Measurements from ENCODE around the gene CRIM1. TPM values are rescaled to one million over a fixed set of nuclear protein-coding genes. Genes with fewer than 3 reads are reported as not detected.

The CRIM1 gene
- total and polyA plus RNA-seq, 2 experiments from 2014 or later = 10.5 to 36.4 TPM

- no peak for TF ChIP-seq ZNF462 (CRISPR knock-in tag; IDR thresholded peaks at IDR 0.05)
- TF ChIP-seq STAT1 (IDR thresholded peaks at IDR 0.05; ENCODE audit: unreplicated experiment) = no peak
- no peak for TF ChIP-seq EZH2phosphoT487 (IDR thresholded peaks at IDR 0.05; ENCODE audit: unreplicated experiment)
- no peak for TF ChIP-seq EZH2 (IDR thresholded peaks at IDR 0.05; ENCODE audit: low read depth, unreplicated experiment)
Observed at GRCh38 chr2:36452260-36452659, 96.7 kb downstream of the CRIM1 start (continued).

GRCh38 chr2:36453652-36454051 lies 98.1 kb downstream of the CRIM1 start:
- H3K27ac ChIP-seq (ENCODE audit: low read depth) = 0 out of 2 replicates have a peak overlapping the region, but pooled peaks have one; percentile 7
- no peaks in the 10 kb centered on the region for H3K27me3 ChIP-seq (ENCODE audit: insufficient read depth)
- H4K20me1 ChIP-seq (replicated peaks; ENCODE audit: insufficient read depth) = no peaks in the 10 kb centered on the region; the same call in 1 of the 2 replicates
- Mint-ChIP-seq H3K36me3 (ENCODE audit: low read depth) (peaks cover 3% of the 10 kb centered on the region; the same call in 1 of the 3 replicates), H3K27me3 (ENCODE audit: insufficient read depth, low read depth, poor library complexity) (no peaks in the 10 kb centered on the region), H3K4me1 (peaks cover 26% of the 10 kb centered on the region; the same call in 2 of the 3 replicates), H3K27ac (no peak overlapping the region; the same call in 1 of the 2 replicates), H3K9me3 (no peaks in the 10 kb centered on the region), H3K4me3 (no peak overlapping the region)
- TF ChIP-seq EZH2phosphoT487 (IDR thresholded peaks at IDR 0.05; ENCODE audit: unreplicated experiment) = no peak
- TF ChIP-seq ZNF114 (CRISPR knock-in tag; IDR thresholded peaks at IDR 0.05) = no peak
- TF ChIP-seq ZNF462 (CRISPR knock-in tag; IDR thresholded peaks at IDR 0.05) = no peak
- no peak for TF ChIP-seq POLR2AphosphoS5 (IDR thresholded peaks at IDR 0.05; ENCODE audit: low read depth)
- no peak for TF ChIP-seq STAT1 (IDR thresholded peaks at IDR 0.05; ENCODE audit: unreplicated experiment)
- H3K4me1 ChIP-seq (ENCODE audit: insufficient read depth) = peaks cover 42% of the 10 kb centered on the region
- H3K4me3 ChIP-seq = no peak overlapping the region
- no peak overlapping the region; the same call in 1 of the 2 replicates for H3K4me2 ChIP-seq
- DNase-seq (ENCODE audit: low spot score) (no peak), ATAC-seq (no peak)
- no peaks in the 10 kb centered on the region for H3K9me2 ChIP-seq (ENCODE audit: insufficient read depth)
- H3K79me2 ChIP-seq (replicated peaks; ENCODE audit: insufficient read depth) = peaks cover 25% of the 10 kb centered on the region
- H3K36me3 ChIP-seq (ENCODE audit: insufficient read depth) = no peaks in the 10 kb centered on the region
- H2AFZ ChIP-seq = no peak overlapping the region
- H3F3A ChIP-seq (replicated peaks; ENCODE audit: low read depth) = no peaks in the 10 kb centered on the region
